NCI-H345 treated with DMSO at 0.1 percent for 48 hours (cell line): ENCODE data around the gene CTNNBL1.
A peak's percentile ranks its signal among the peaks of the same experiment; 100 is the strongest.

ENCODE experiments used
- DNase-seq: peaks from one replicate; lab custom pipeline; 2025; ENCODE audit not compliant: unreplicated experiment; lab: John Stamatoyannopoulos, UW

The CTNNBL1 gene

GRCh38 chr20:37808233-37809070, 114.6 kb downstream of the CTNNBL1 start:
- DNase-seq, result no peak

GRCh38 chr20:37810027-37810426, 116.2 kb downstream of the CTNNBL1 start:
- DNase-seq, result no peak

- peak; percentile 32 for DNase-seq
These were observed 122.2 kb downstream of the CTNNBL1 start for GRCh38 chr20:37816003-37816402.

- DNase-seq, result no peak
These were observed 122.9 kb downstream of the CTNNBL1 start for GRCh38 chr20:37816726-37817125.

- DNase-seq, result no peak
These were observed 127.9 kb downstream of the CTNNBL1 start for GRCh38 chr20:37821696-37822095.

- DNase-seq, result no peak
These were observed 128.3 kb downstream of the CTNNBL1 start for GRCh38 chr20:37822141-37822601.

GRCh38 chr20:37823296-37823980, 129.6 kb downstream of the CTNNBL1 start:
- no peak for DNase-seq

GRCh38 chr20:37827605-37828004, 133.8 kb downstream of the CTNNBL1 start:
- DNase-seq, result no peak

GRCh38 chr20:37828684-37829083, 134.9 kb downstream of the CTNNBL1 start:
- no peak for DNase-seq

- no peak for DNase-seq
These were observed 135.3 kb downstream of the CTNNBL1 start for GRCh38 chr20:37829128-37829527.

GRCh38 chr20:37833221-37833896, 139.5 kb downstream of the CTNNBL1 start:
- no peak for DNase-seq

GRCh38 chr20:37836926-37837325, 143.1 kb downstream of the CTNNBL1 start:
- no peak for DNase-seq

- DNase-seq, result no peak
These were observed 144.1 kb downstream of the CTNNBL1 start for GRCh38 chr20:37837924-37838323.

GRCh38 chr20:37838769-37839431, 145.1 kb downstream of the CTNNBL1 start:
- no peak for DNase-seq

- DNase-seq, result no peak
These were observed 145.6 kb downstream of the CTNNBL1 start for GRCh38 chr20:37839432-37839827.

- DNase-seq, result no peak
These were observed 146.1 kb downstream of the CTNNBL1 start for GRCh38 chr20:37839955-37840354.

- DNase-seq, result no peak
These were observed 147.6 kb downstream of the CTNNBL1 start for GRCh38 chr20:37841389-37841788.

- DNase-seq, result no peak
These were observed 148.1 kb downstream of the CTNNBL1 start for GRCh38 chr20:37841971-37842370.

GRCh38 chr20:37845241-37845681, 151.4 kb downstream of the CTNNBL1 start:
- no peak for DNase-seq

- no peak for DNase-seq
These were observed 152.0 kb downstream of the CTNNBL1 start for GRCh38 chr20:37845878-37846277.

GRCh38 chr20:37846573-37846972, 152.7 kb downstream of the CTNNBL1 start:
- DNase-seq, result peak; percentile 96
